Natural killer cell (primary cell): ENCODE measurements around the gene SV2B. TPM values are rescaled to one million over a fixed set of nuclear protein-coding genes. Genes with fewer than 3 reads are reported as not detected.
"Not testable (repeated sequence)": the region's sequence is repeated elsewhere in the genome, so short reads cannot be mapped to it uniquely, and the experiment has no call there.

ENCODE experiments used
- ATAC-seq, 3 donors: fragments of 150-1000 bp in 2 of 3; fragments of 200-7000 bp in 1 of 3; cut with Tn5 transposase; 1 replicate in 1 of 3; 2 replicates in 2 of 3; pipeline ENCODE4 v1.10.0; 2021; ENCODE audit warnings: mild to moderate bottlenecking in 2 of 3, moderate library complexity in 2 of 3
- DNase-seq, 2 donors: peaks; one replicate each; pipeline versions ENCODE4 v3.0.0 to v3.0.0-alpha.2; 2013 to 2021; ENCODE audit warnings: mixed read lengths in 1 of 2
- H3K27ac ChIP-seq: one replicate; pipeline ENCODE4 v1.5.1; 2013; ENCODE audit warnings: mild to moderate bottlenecking, low read length
- H3K27me3 ChIP-seq: one replicate; pipeline ENCODE4 v1.6.1; 2013; ENCODE audit warnings: low read length; ENCODE audit not compliant: control insufficient read depth, insufficient read depth
- H3K36me3 ChIP-seq: one replicate; pipeline ENCODE4 v1.6.1; 2013; ENCODE audit warnings: low read length; ENCODE audit not compliant: control insufficient read depth, insufficient read depth
- H3K4me1 ChIP-seq: one replicate; pipeline ENCODE4 v1.6.1; 2013; ENCODE audit warnings: low read length; ENCODE audit not compliant: control insufficient read depth, insufficient read depth
- H3K4me3 ChIP-seq: one replicate; pipeline ENCODE4 v1.5.1; 2013; ENCODE audit warnings: low read length
- H3K9me3 ChIP-seq: one replicate; pipeline ENCODE4 v1.6.1; 2013; ENCODE audit warnings: low read length; ENCODE audit not compliant: control insufficient read depth, insufficient read depth
- H3K27ac Mint-ChIP-seq, 2 donors: one replicate each; pipeline ENCODE4 v1.8.0; 2022; ENCODE audit warnings: mild to moderate bottlenecking in 2 of 2, mixed read lengths in 2 of 2, moderate library complexity in 1 of 2
- H3K27me3 Mint-ChIP-seq, 2 donors: one replicate each; pipeline ENCODE4 v1.8.0; 2022; ENCODE audit warnings: low read depth in 2 of 2, mixed read lengths in 2 of 2
- H3K36me3 Mint-ChIP-seq: one replicate; pipeline ENCODE4 v1.8.0; 2022; ENCODE audit warnings: mixed read lengths
- H3K4me1 Mint-ChIP-seq, 2 donors: one replicate each; pipeline ENCODE4 v1.8.0; 2022; ENCODE audit warnings: mixed read lengths in 2 of 2
- H3K4me3 Mint-ChIP-seq: one replicate; pipeline ENCODE4 v1.8.0; 2022; ENCODE audit warnings: mild to moderate bottlenecking, moderate library complexity, mixed read lengths
- H3K9me3 Mint-ChIP-seq, 2 donors: one replicate each; pipeline ENCODE4 v1.8.0; 2022; ENCODE audit warnings: mixed read lengths in 2 of 2
- WGBS: methylation state at CpG from one replicate; pipeline ENCODE4 v1.1.7; 2013; ENCODE audit warnings: missing lambda C conversion rate; ENCODE audit not compliant: insufficient coverage; 5-methylcytosine and 5-hydroxymethylcytosine counted together
- intact Hi-C: fragments of 100-400 bp; cut with micrococcal nuclease; formaldehyde crosslinking; loops from one replicate; pipeline ENCODE4 v1.14.2; 2022
- total RNA-seq, 4 donors: library from RNA; stranded (reverse); fragments of 120-200 nt in 1 of 4; gene quantifications; one replicate each; pipeline versions ENCODE4 v1.2.3 to v1.2.4, GENCODE V29; 2013 to 2022
- TF ChIP-seq, protein P1 (sequence below): fragments of 200-600 bp; IDR thresholded peaks from one replicate; pipeline ENCODE4 v1.8.0; 2022; ENCODE audit warnings: antibody characterized with exemption

The SV2B gene
- total RNA-seq, 3 donors from 2014 or later (not counting 1 experiment from before 2014, with no cell fraction given): not detected

DNA sequence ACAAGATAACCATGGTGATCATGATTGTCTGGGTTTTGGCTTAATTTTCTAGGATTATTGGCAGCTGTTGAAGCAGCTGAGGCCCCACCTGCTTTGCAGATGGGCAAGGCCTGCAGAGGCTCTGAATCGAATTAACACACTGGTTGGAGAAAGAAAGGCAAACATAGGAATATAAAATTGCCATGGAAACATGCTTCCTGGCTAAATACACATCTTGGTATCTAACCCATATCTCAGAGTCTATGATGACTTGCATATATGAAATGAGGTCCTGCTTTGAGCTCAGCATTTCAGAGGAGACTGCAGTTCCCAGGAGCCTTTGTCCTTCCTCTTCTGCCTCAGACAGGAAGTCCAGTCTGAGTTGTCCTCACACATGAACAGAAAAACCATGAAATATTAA, 24.3 kb upstream of the SV2B start:
- intact Hi-C loops: no loop called here

DNA sequence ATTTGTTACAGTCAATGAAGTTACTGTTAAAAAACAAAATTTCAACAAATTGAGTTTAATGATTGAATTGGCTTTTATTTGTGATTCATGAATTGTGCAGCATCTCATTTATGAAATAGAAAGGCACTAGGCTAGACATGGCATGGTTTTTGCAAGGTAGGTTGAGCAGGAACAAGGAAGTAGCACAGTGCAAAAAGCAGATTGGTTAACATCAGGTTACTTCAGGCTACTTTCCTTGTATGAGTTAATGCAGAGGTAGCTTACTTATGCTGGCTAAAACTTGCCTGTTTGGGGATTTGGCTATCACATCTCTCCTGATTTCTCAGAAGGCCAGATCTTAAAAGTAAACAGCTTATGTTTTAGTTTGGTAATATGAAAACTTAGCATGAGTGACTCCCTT, 23.0 kb upstream of the SV2B start:
- Histone ChIP-seq H3K9me3 (no peaks in the 10 kb centered on the region), H3K27me3 (peaks cover 11% of the 10 kb centered on the region), H3K4me1 (no peaks in the 10 kb centered on the region), H3K4me3 (no peak overlapping the region), H3K27ac (no peak overlapping the region), H3K36me3 (no peaks in the 10 kb centered on the region)
- peaks cover 19 to 31% of the 10 kb centered on the region in 2 donors for H3K27me3 Mint-ChIP-seq
- intact Hi-C loops: no loop called here
- peaks cover 10% of the 10 kb centered on the region for H3K36me3 Mint-ChIP-seq
- no peak overlapping the region for H3K27ac Mint-ChIP-seq
- TF ChIP-seq, protein P1, sequence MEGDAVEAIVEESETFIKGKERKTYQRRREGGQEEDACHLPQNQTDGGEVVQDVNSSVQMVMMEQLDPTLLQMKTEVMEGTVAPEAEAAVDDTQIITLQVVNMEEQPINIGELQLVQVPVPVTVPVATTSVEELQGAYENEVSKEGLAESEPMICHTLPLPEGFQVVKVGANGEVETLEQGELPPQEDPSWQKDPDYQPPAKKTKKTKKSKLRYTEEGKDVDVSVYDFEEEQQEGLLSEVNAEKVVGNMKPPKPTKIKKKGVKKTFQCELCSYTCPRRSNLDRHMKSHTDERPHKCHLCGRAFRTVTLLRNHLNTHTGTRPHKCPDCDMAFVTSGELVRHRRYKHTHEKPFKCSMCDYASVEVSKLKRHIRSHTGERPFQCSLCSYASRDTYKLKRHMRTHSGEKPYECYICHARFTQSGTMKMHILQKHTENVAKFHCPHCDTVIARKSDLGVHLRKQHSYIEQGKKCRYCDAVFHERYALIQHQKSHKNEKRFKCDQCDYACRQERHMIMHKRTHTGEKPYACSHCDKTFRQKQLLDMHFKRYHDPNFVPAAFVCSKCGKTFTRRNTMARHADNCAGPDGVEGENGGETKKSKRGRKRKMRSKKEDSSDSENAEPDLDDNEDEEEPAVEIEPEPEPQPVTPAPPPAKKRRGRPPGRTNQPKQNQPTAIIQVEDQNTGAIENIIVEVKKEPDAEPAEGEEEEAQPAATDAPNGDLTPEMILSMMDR: no peak
- H3K9me3 Mint-ChIP-seq: peaks cover 2 to 3% of the 10 kb centered on the region in 2 donors
- ATAC-seq (no peak), DNase-seq (no peak)
- no peaks in the 10 kb centered on the region for H3K4me1 Mint-ChIP-seq
- H3K4me3 Mint-ChIP-seq: no peak overlapping the region

More for the DNA sequence above, 24.3 kb upstream of the SV2B start:
- H3K27ac ChIP-seq: no peak overlapping the region
- Mint-ChIP-seq H3K9me3 (peaks cover 2 to 3% of the 10 kb centered on the region in 2 donors), H3K4me3 (no peak overlapping the region), H3K27me3 (peaks cover 21 to 40% of the 10 kb centered on the region in 2 donors), H3K4me1 (no peaks in the 10 kb centered on the region), H3K27ac (no peak overlapping the region), H3K36me3 (peaks cover 10% of the 10 kb centered on the region)
- no peaks in the 10 kb centered on the region for H3K9me3 ChIP-seq
- H3K4me3 ChIP-seq: no peak overlapping the region
- H3K4me1 ChIP-seq: no peaks in the 10 kb centered on the region
- no peak for DNase-seq
- TF ChIP-seq, protein P1: no peak
- H3K27me3 ChIP-seq: peaks cover 11% of the 10 kb centered on the region
- WGBS: 79% methylated on average over 1 of the region's 1 CpG
- H3K36me3 ChIP-seq: no peaks in the 10 kb centered on the region
- no peak for ATAC-seq

DNA sequence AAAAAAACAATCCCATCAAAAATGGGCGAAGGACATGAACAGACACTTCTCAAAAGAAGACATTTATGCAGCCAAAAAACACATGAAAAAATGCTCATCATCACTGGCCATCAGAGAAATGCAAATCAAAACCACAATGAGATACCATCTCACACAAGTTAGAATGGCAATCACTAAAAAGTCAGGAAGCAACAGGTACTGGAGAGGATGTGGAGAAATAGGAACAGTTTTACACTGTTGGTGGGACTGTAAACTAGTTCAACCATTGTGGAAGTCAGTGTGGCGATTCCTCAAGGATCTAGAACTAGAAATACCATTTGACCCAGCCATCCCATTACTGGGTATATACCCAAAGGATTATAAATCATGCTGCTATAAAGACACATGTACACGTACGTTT, 6.2 kb upstream of the SV2B start:
- intact Hi-C loops, H3K4me3 Mint-ChIP-seq, DNase-seq, ATAC-seq, H3K4me1 Mint-ChIP-seq, H3K36me3 Mint-ChIP-seq, H3K36me3 ChIP-seq, H3K4me3 ChIP-seq, H3K4me1 ChIP-seq, H3K27ac ChIP-seq, H3K27ac Mint-ChIP-seq, H3K9me3 ChIP-seq, H3K9me3 Mint-ChIP-seq: not testable (repeated sequence)
- H3K27me3 Mint-ChIP-seq: peaks cover 40 to 59% of the 10 kb centered on the region in 2 donors
- peaks cover 15% of the 10 kb centered on the region for H3K27me3 ChIP-seq
- 89% methylated on average over 1 of the region's 4 CpGs for WGBS

DNA sequence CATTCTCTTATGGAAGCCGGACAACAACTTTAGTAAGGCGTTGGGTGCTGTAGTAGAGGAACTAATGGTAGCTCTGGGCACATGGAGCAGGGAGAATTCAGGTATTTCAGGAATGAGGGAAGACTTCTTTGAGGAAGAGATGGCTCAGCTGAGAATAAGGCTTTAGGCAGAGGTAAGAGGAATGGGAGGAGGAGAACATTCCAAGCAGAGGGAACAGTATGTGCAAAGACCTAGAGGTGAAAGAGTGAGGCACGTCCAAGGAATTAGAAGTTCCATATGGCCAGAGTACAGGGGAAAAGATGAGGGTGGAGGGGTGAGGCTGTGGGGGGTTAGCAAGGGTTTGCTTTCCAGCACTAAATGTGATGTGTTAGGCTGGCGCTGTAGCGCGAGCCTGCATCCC, 1.6 kb upstream of the SV2B start:
- Histone ChIP-seq H3K27me3 (peaks cover 46% of the 10 kb centered on the region), H3K27ac (no peak overlapping the region), H3K4me3 (no peak overlapping the region), H3K9me3 (no peaks in the 10 kb centered on the region), H3K4me1 (peaks cover 15% of the 10 kb centered on the region), H3K36me3 (no peaks in the 10 kb centered on the region)
- DNase-seq (no peak), ATAC-seq (no peak)
- no peak overlapping the region for H3K27ac Mint-ChIP-seq
- H3K27me3 Mint-ChIP-seq: peaks cover 62 to 78% of the 10 kb centered on the region in 2 donors
- 95% methylated on average over 6 of the region's 6 CpGs for WGBS
- H3K9me3 Mint-ChIP-seq: peaks cover 0 to 2% of the 10 kb centered on the region in 2 donors
- peaks cover 5% of the 10 kb centered on the region for H3K36me3 Mint-ChIP-seq
- TF ChIP-seq, protein P1: no peak
- intact Hi-C loops: no loop called here
- peak overlapping the region; percentile 77 for H3K4me3 Mint-ChIP-seq
- peaks cover 21 to 22% of the 10 kb centered on the region in 2 donors for H3K4me1 Mint-ChIP-seq
